ENCODE data around the gene MYDGF.

Gene MYDGF

DNA sequence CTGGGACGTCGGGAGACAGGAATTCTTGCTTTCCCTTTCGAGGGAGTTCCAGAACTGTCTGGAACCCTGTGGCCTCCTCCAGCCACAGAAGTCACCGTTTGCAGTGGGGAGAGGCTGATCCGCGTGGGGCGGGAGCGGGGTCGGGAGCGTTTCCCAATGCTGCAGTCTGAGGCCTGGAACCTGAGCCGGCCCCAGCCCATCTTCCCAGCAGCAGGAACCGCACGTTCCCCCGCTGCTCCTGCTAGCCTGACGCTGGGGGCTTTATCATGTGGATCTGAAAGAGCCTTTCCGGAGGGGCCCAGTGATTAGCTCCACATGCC lies 40.1 kb upstream of the MYDGF start:
- CTCF ChIA-PET = interaction anchor here (1.1 kb wide), 1 partner anchor 22 kb away, joined by 3 read pairs; no protein-coding TSS in a partner anchor
- no peaks in the 10 kb centered on the region for H3K4me1 ChIP-seq (ENCODE audit: control insufficient read depth, insufficient read depth, low read length)
- H3K36me3 ChIP-seq (ENCODE audit: control insufficient read depth in 2 of 2, insufficient read depth in 1 of 2, low read length in 2 of 2) = peaks cover 9 to 66% of the 10 kb centered on the region in 2 experiments; a peak in 2 of 3 replicates
- H3K4me3 ChIP-seq (ENCODE audit: low read depth, low read length) = no peak overlapping the region
- H3K27ac ChIP-seq (ENCODE audit: extremely low read depth, low read depth, low read length) = no peak overlapping the region
- TF ChIP-seq ZIC2 (tag by site-specific recombination; IDR thresholded peaks at IDR 0.05) (0 out of 2 replicates have a peak, but pooled peaks have one; percentile 15), SCRT2 (tag by site-specific recombination; IDR thresholded peaks at IDR 0.05) (no peak), ZNF140 (tag by site-specific recombination; IDR thresholded peaks at IDR 0.05) (no peak)
- no peaks in the 10 kb centered on the region for H3K9me3 ChIP-seq (ENCODE audit: control insufficient read depth, insufficient read depth, low read depth, low read length)
- POLR2A ChIA-PET = no interaction called here

DNA sequence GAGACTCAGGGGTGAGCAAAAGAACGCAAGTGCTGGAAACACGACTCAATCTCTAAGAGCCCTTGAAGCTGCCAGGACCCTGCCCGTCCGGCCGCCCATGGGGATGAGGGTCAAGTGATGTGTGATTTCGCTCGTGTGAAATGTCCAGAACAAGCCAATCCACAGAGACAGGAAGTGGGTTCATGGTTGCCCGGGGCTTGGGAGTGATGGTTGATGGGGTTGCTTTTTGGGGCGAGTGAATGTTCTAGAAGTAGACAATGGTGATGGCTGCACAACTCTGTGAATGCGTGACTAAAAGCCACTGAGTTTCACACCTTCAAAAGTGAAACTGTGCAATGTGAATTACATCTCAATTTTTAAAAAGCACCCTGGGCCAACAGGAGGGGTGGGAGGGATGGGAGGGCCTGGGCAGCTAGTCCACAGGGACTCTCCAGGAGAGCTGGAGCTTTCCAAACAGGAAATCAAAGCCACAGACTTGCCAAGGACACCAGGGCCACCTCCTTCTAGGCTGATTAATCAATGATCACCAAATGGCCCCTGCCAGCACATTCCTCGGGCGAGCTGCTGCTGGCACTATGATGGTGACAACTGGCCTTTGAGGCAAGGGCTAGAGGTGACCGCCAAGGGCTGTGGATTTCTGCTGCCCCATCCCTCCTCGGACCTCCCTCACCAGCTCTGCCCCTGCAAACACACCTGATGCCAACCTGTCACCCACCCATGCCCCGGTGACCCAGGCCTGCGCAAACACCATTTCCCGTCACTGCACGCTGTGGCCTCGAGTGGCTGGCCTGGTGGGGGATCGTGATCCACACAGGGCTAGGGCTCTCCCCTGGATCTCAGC lies 39.5 kb upstream of the MYDGF start:
- Histone ChIP-seq H3K36me3 (ENCODE audit: control insufficient read depth in 2 of 2, insufficient read depth in 1 of 2, low read length in 2 of 2) (peaks cover 6 to 62% of the 10 kb centered on the region in 2 experiments; a peak in 2 of 3 replicates), H3K4me3 (ENCODE audit: low read depth, low read length) (no peak overlapping the region), H3K4me1 (ENCODE audit: control insufficient read depth, insufficient read depth, low read length) (no peaks in the 10 kb centered on the region), H3K27ac (ENCODE audit: extremely low read depth, low read depth, low read length) (no peak overlapping the region), H3K9me3 (ENCODE audit: control insufficient read depth, insufficient read depth, low read depth, low read length) (no peaks in the 10 kb centered on the region)
- CTCF ChIA-PET = interaction anchor here (0.6 kb wide), 1 partner anchor 28 kb away, joined by 4 read pairs; no protein-coding TSS in a partner anchor
- TF ChIP-seq, protein P1, sequence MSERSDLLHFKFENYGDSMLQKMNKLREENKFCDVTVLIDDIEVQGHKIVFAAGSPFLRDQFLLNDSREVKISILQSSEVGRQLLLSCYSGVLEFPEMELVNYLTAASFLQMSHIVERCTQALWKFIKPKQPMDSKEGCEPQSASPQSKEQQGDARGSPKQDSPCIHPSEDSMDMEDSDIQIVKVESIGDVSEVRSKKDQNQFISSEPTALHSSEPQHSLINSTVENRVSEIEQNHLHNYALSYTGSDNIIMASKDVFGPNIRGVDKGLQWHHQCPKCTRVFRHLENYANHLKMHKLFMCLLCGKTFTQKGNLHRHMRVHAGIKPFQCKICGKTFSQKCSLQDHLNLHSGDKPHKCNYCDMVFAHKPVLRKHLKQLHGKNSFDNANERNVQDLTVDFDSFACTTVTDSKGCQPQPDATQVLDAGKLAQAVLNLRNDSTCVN (tag by site-specific recombination; optimal IDR thresholded peaks at IDR 0.05) = no peak
- TF ChIP-seq, protein P2, sequence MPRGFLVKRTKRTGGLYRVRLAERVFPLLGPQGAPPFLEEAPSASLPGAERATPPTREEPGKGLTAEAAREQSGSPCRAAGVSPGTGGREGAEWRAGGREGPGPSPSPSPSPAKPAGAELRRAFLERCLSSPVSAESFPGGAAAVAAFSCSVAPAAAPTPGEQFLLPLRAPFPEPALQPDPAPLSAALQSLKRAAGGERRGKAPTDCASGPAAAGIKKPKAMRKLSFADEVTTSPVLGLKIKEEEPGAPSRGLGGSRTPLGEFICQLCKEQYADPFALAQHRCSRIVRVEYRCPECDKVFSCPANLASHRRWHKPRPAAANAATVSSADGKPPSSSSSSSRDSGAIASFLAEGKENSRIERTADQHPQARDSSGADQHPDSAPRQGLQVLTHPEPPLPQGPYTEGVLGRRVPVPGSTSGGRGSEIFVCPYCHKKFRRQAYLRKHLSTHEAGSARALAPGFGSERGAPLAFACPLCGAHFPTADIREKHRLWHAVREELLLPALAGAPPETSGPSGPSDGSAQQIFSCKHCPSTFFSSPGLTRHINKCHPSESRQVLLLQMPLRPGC (tag by site-specific recombination; IDR thresholded peaks at IDR 0.05) = no peak
- TF ChIP-seq GLI2 (tag by site-specific recombination; IDR thresholded peaks at IDR 0.05; ENCODE audit: borderline replicate concordance, low read depth) = no peak
- TF ChIP-seq, protein P3, sequence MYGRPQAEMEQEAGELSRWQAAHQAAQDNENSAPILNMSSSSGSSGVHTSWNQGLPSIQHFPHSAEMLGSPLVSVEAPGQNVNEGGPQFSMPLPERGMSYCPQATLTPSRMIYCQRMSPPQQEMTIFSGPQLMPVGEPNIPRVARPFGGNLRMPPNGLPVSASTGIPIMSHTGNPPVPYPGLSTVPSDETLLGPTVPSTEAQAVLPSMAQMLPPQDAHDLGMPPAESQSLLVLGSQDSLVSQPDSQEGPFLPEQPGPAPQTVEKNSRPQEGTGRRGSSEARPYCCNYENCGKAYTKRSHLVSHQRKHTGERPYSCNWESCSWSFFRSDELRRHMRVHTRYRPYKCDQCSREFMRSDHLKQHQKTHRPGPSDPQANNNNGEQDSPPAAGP (tag by site-specific recombination; IDR thresholded peaks at IDR 0.05) = no peak
- no peak for TF ChIP-seq ZNF621 (tag by site-specific recombination; IDR thresholded peaks at IDR 0.05)
- POLR2A ChIA-PET = no interaction called here

DNA sequence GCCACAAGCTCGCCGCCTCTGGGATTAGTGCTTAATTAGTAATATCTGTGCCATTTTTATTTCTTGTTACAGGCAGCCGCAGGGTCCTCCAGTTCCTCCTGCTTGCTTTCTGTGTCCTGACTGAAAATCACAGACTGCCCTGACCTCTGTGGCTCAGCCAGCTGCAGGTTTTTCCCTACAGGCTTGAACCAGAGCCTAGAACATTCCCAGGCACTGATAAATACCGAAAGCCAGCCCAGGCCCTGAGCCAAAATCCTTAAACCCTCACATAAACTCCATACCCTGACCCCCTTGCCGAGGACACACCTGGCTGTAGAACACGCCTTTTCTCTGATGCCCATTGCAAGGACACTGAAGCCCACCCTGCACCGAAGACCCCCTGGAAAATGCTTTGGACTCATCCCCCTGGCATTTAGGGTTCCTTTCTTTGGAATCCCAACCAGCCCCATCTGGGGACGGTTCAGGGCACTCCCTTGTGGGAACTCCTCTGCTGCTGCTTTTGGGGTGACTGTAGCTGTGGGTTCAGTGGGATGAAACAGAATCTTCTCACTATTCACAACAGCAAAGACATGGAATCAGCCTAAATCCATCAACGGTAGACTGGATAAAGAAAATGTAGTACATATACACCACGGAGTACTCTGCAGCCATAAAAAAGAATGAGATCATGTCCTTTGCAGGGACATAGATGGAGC lies 38.0 kb upstream of the MYDGF start:
- Histone ChIP-seq H3K4me1 (ENCODE audit: control insufficient read depth, insufficient read depth, low read length) (no peaks in the 10 kb centered on the region), H3K9me3 (ENCODE audit: control insufficient read depth, insufficient read depth, low read depth, low read length) (no peaks in the 10 kb centered on the region), H3K36me3 (ENCODE audit: control insufficient read depth in 2 of 2, insufficient read depth in 1 of 2, low read length in 2 of 2) (peaks cover 13 to 58% of the 10 kb centered on the region in 2 experiments; a peak in 2 of 3 replicates), H3K27ac (ENCODE audit: extremely low read depth, low read depth, low read length) (no peak overlapping the region), H3K4me3 (ENCODE audit: low read depth, low read length) (no peak overlapping the region)
- ChIA-PET POLR2A (interaction anchor here (0.7 kb wide), 1 partner anchor 228 kb away, joined by 10 read pairs; no protein-coding TSS in a partner anchor), CTCF (interaction anchor here (1.0 kb wide), 1 partner anchor 102 kb away, joined by 3 read pairs; no protein-coding TSS in a partner anchor)
- TF ChIP-seq, protein P4, sequence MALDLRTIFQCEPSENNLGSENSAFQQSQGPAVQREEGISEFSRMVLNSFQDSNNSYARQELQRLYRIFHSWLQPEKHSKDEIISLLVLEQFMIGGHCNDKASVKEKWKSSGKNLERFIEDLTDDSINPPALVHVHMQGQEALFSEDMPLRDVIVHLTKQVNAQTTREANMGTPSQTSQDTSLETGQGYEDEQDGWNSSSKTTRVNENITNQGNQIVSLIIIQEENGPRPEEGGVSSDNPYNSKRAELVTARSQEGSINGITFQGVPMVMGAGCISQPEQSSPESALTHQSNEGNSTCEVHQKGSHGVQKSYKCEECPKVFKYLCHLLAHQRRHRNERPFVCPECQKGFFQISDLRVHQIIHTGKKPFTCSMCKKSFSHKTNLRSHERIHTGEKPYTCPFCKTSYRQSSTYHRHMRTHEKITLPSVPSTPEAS (tag by site-specific recombination; IDR thresholded peaks at IDR 0.05) = no peak
- peak; percentile 75 for TF ChIP-seq ZNF146 (tag by site-specific recombination; IDR thresholded peaks at IDR 0.05)
